Suprapubic skin (tissue), 4 donors: ENCODE results near the gene RBM8A. TPM values are rescaled to one million over a fixed set of nuclear protein-coding genes. Genes with fewer than 3 reads are reported as not detected.

Experiments used
- DNase-seq, 2 donors: peaks; one replicate each; pipeline ENCODE4 v3.0.0-alpha.2; 2019; ENCODE audit warnings: low spot score in 2 of 2
- H3K27ac ChIP-seq: fragments of 200-600 bp; sonication (generic); one replicate; pipeline ENCODE4 v1.5.1; 2019
- H3K27me3 ChIP-seq: fragments of 200-600 bp; sonication (generic); one replicate; pipeline ENCODE4 v1.5.1; 2019
- H3K36me3 ChIP-seq: fragments of 200-600 bp; sonication (generic); one replicate; pipeline ENCODE4 v1.5.1; 2019
- H3K4me1 ChIP-seq: fragments of 200-600 bp; sonication (generic); one replicate; pipeline ENCODE4 v1.5.1; 2019
- H3K4me3 ChIP-seq: fragments of 200-600 bp; sonication (generic); one replicate; pipeline ENCODE4 v1.5.1; 2019; ENCODE audit warnings: mild to moderate bottlenecking
- H3K9me3 ChIP-seq: fragments of 200-600 bp; sonication (generic); one replicate; pipeline ENCODE4 v1.5.1; 2019
- EP300 ChIP-seq: sonication (generic); formaldehyde crosslinking; IDR thresholded peaks from one replicate; pipeline ENCODE4 v1.6.1; 2017; ENCODE audit warnings: antibody characterized with exemption
- POLR2A ChIP-seq, 2 donors: fragments of 450-650 bp; IDR thresholded peaks; one replicate each; pipeline ENCODE4 v1.6.1; 2017; ENCODE audit warnings: antibody characterized with exemption in 2 of 2, mild to moderate bottlenecking in 2 of 2, moderate library complexity in 2 of 2
- POLR2AphosphoS5 ChIP-seq, 3 donors: sonication (generic); formaldehyde crosslinking; IDR thresholded peaks; one replicate each; pipeline ENCODE4 v1.6.1; 2017; ENCODE audit warnings: antibody characterized with exemption in 3 of 3
- WGBS: methylation state at CpG from one replicate; pipeline ENCODE4 v1.1.5; 2018; 5-methylcytosine and 5-hydroxymethylcytosine counted together
- total RNA-seq, 4 donors: library from RNA; depleted of rRNA; stranded (reverse); fragments of >200 nt; gene quantifications; one replicate each; pipeline ENCODE4 v1.1.0, GENCODE V29; 2016
- TF ChIP-seq, protein P1 (sequence below), 2 donors: fragments of 200-600 bp in 1 of 2; fragments of 450-650 bp in 1 of 2; sonication (generic) in 1 of 2; IDR thresholded peaks; one replicate each; pipeline ENCODE4 v1.5.1; 2016 to 2019; ENCODE audit warnings: antibody characterized with exemption in 2 of 2, mild to moderate bottlenecking in 1 of 2, moderate library complexity in 1 of 2

Gene RBM8A
- total RNA-seq, 4 donors from 2014 or later: 92.2 to 186 (median 134) TPM

DNA sequence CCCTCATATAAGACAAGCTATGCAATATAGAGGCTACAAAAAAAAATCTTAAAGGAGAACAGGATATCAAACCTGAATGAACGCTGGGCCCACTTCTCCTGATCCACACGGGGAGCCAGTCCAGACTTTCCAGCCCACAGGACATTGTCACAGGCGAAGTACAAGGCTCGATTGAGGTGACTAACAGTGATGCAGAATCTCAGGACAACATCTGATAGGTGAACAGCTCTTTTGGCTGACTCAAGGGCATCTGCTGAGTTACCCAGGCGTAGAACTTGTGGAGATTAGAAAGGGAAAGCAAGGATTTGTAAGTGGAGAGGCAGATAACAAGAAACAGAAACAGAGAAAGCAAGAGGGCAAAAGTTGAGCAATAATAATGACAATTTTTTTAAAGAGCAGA, 10.5 kb downstream of the RBM8A start:
- WGBS: 75% methylated on average over 5 of the region's 5 CpGs
- H3K27me3 ChIP-seq: no peaks in the 10 kb centered on the region
- H3K27ac ChIP-seq: no peak overlapping the region
- peaks cover 35% of the 10 kb centered on the region for H3K4me1 ChIP-seq
- peaks cover 34% of the 10 kb centered on the region for H3K36me3 ChIP-seq
- no peaks in the 10 kb centered on the region for H3K9me3 ChIP-seq
- no peak for DNase-seq
- H3K4me3 ChIP-seq: no peak overlapping the region
- TF ChIP-seq POLR2AphosphoS5 (IDR thresholded peaks at IDR 0.05) (no peak), EP300 (no peak), POLR2A (IDR thresholded peaks at IDR 0.05) (no peak)

DNA sequence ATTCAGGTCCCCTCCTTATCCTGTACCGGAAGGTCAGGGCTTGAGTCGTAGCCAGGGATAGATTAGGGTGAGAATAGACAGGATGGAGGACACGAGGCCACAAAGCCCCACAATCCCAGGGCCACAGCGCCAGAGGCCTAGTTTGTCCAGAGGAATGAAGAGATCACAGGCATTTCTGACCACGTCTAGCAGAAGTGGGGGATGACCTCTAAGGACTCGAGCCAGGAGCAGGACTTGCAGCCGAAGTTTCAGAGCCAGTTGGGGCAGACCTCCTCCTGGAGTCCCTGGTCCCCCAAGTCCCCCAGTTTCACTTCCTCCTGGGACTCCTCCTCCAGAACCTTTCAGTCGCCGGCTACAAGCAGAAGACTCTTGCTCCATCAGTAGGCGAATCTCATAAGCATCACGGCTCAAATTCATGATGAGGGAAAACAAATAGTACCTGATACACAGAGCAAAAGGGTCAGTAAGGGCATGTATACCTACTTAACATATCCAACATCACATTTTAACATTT, 15.1 kb downstream of the RBM8A start:
- 82% methylated on average over 11 of the region's 11 CpGs for WGBS
- peaks cover 12% of the 10 kb centered on the region for H3K4me1 ChIP-seq
- no peak overlapping the region for H3K4me3 ChIP-seq
- no peaks in the 10 kb centered on the region for H3K9me3 ChIP-seq
- no peak for DNase-seq
- TF ChIP-seq EP300 (no peak), POLR2AphosphoS5 (IDR thresholded peaks at IDR 0.05) (no peak), POLR2A (IDR thresholded peaks at IDR 0.05) (no peak)
- TF ChIP-seq, protein P1, sequence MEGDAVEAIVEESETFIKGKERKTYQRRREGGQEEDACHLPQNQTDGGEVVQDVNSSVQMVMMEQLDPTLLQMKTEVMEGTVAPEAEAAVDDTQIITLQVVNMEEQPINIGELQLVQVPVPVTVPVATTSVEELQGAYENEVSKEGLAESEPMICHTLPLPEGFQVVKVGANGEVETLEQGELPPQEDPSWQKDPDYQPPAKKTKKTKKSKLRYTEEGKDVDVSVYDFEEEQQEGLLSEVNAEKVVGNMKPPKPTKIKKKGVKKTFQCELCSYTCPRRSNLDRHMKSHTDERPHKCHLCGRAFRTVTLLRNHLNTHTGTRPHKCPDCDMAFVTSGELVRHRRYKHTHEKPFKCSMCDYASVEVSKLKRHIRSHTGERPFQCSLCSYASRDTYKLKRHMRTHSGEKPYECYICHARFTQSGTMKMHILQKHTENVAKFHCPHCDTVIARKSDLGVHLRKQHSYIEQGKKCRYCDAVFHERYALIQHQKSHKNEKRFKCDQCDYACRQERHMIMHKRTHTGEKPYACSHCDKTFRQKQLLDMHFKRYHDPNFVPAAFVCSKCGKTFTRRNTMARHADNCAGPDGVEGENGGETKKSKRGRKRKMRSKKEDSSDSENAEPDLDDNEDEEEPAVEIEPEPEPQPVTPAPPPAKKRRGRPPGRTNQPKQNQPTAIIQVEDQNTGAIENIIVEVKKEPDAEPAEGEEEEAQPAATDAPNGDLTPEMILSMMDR (IDR thresholded peaks at IDR 0.05): no peak
- H3K27ac ChIP-seq: no peak overlapping the region
- H3K36me3 ChIP-seq: peaks cover 47% of the 10 kb centered on the region
- H3K27me3 ChIP-seq: no peaks in the 10 kb centered on the region

DNA sequence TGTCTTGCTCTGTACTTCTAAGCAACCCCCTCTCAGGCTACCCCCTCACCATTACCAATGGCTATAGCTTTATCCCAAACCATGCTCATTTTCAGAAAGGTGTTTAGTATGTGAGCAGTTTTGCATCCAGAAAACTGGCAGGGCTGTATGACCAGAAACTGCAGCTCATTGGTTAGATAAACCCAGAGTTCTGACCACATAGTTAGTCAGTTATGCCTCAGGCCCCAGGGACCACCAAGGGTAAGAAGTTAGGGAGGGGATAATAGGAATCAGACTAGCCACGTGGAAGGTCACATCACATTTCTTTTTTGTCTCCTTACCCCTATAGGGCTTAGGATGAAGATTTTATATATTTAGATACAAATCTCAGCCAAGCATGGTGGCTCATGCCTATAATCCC, 18.6 kb downstream of the RBM8A start:
- Histone ChIP-seq H3K36me3 (peaks cover 27% of the 10 kb centered on the region), H3K9me3 (no peaks in the 10 kb centered on the region), H3K27me3 (no peaks in the 10 kb centered on the region), H3K4me3 (no peak overlapping the region), H3K4me1 (no peaks in the 10 kb centered on the region), H3K27ac (no peak overlapping the region)
- no peak for TF ChIP-seq POLR2A (IDR thresholded peaks at IDR 0.05)
- no peak for TF ChIP-seq EP300
- TF ChIP-seq POLR2AphosphoS5 (IDR thresholded peaks at IDR 0.05): no peak
- TF ChIP-seq, protein P1 (IDR thresholded peaks at IDR 0.05): no peak
- DNase-seq: no peak
- 73% methylated on average over 1 of the region's 1 CpG for WGBS

DNA sequence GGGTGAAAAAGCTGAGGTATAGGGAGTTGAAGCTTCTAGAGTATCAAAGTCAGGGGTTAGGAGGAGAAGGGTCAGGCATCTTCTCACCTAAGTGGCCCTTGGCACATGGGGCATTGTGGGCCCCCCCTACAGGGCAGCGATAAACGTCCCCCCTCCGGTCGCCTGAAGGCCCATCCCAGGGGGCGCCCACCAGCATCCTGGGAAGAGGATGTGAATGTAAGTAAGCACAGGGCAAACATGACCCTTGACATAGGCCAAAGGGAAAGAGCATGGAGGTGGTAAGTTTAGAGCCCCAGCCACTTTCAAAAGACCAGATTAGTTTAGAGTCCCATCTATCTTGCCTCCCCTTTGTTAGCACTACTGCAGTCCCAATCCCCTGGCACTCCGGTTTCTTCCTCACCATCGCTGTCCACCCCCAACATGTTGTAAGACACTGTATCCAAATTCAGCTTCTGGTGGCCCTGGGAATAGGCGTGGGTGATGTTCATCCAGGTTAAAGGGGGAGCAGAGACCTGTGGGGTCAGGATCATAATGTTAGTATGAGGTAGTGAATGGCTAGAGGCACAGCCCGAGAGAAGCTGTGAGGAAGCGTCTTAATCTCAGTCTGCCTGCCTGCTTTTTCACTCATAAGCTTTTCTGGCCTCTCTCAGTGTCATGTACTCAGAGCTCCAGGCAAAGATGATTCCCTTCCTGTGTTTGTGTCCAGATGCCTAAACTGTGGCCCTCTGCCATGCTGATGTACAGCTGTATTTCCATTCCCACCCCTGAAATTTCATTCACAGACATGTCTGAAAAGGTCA, 20.1 kb downstream of the RBM8A start:
- no peaks in the 10 kb centered on the region for H3K4me1 ChIP-seq
- no peak overlapping the region for H3K4me3 ChIP-seq
- WGBS: 87% methylated on average over 10 of the region's 10 CpGs
- TF ChIP-seq POLR2AphosphoS5 (IDR thresholded peaks at IDR 0.05): no peak
- TF ChIP-seq, protein P1 (IDR thresholded peaks at IDR 0.05): no peak
- TF ChIP-seq EP300: no peak
- no peak for TF ChIP-seq POLR2A (IDR thresholded peaks at IDR 0.05)
- H3K27me3 ChIP-seq: no peaks in the 10 kb centered on the region
- H3K36me3 ChIP-seq: peaks cover 17% of the 10 kb centered on the region
- no peak for DNase-seq
- H3K27ac ChIP-seq: no peak overlapping the region
- H3K9me3 ChIP-seq: no peaks in the 10 kb centered on the region

DNA sequence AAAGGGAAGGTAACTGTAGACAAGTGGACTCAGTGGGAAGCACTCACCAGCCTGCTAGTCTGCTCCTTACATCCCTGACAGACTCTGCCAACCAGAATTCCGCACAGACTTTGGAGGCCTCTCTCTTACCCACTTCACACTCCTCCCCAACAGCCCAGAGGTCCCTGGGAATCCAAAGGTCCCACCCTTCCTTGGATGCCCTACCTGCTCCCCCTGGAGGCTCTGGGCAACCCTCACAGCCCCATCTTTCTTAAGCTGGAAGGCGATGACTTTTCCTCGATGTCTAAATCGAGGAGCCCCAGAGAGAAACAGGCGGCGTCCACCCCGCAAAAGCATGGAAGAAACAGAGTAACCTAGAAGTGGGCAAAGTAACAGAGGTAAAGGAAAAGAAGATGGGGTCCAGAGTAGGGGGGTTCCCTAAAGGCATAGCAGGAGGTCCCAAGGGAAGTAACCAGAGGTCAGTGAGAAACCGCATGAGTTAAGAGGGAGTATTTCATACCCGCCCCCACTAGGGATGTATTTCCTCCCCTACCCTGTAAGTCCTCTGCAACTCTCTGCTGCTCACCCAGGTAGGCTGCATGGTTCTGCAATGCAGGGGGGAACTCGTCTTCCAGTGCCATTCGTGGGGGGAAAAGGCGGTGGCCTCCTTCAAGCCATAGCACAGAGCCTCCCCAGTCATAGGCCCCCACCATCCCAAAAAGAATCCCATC, 25.8 kb downstream of the RBM8A start:
- H3K4me3 ChIP-seq: no peak overlapping the region
- no peak overlapping the region for H3K27ac ChIP-seq
- WGBS: 90% methylated on average over 12 of the region's 12 CpGs
- no peaks in the 10 kb centered on the region for H3K9me3 ChIP-seq
- no peaks in the 10 kb centered on the region for H3K4me1 ChIP-seq
- no peaks in the 10 kb centered on the region for H3K27me3 ChIP-seq
- no peak for DNase-seq
- TF ChIP-seq POLR2AphosphoS5 (IDR thresholded peaks at IDR 0.05): no peak
- TF ChIP-seq, protein P1 (IDR thresholded peaks at IDR 0.05): no peak
- no peak for TF ChIP-seq POLR2A (IDR thresholded peaks at IDR 0.05)
- TF ChIP-seq EP300: no peak
- H3K36me3 ChIP-seq: no peaks in the 10 kb centered on the region
